Brain microvascular endothelial cell (primary cell): Measurements from ENCODE around the gene INPP5J.

Experiments
- DNase-seq: peaks from one replicate; pipeline ENCODE4 v3.0.0-alpha.2; 2020
- H3K27ac ChIP-seq: fragments of 250-450 bp; sonication (Bioruptor Pico); 2 replicates; pipeline ENCODE4 v1.5.1; 2020; ENCODE audit warnings: mild to moderate bottlenecking, moderate library complexity
- H3K27me3 ChIP-seq: fragments of 250-450 bp; sonication (Bioruptor Pico); replicated peaks from 2 replicates; pipeline ENCODE4 v1.5.1; 2020; ENCODE audit warnings: mild to moderate bottlenecking
- H3K36me3 ChIP-seq: fragments of 250-450 bp; sonication (Bioruptor Pico); replicated peaks from 2 replicates; pipeline ENCODE4 v1.5.1; 2020; ENCODE audit warnings: mild to moderate bottlenecking
- H3K4me3 ChIP-seq: 2 replicates; pipeline ENCODE4 v1.5.1; 2011; ENCODE audit warnings: low read depth, mild to moderate bottlenecking, control low read depth, low read length, moderate library complexity
- CTCF ChIP-seq: IDR thresholded peaks from 2 replicates; pipeline ENCODE4 v1.5.1; 2011; ENCODE audit warnings: low read depth, mild to moderate bottlenecking, moderate library complexity, low read length, control low read depth, inconsistent platforms; ENCODE audit errors: missing control alignments
- in situ Hi-C: cut with HindIII; loops from 2 replicates; pipeline ENCODE4 v1.10.0; 2017; ENCODE audit warnings: low sequenced_read_pairs, low pct_ligation_motif_present

INPP5J gene

DNA sequence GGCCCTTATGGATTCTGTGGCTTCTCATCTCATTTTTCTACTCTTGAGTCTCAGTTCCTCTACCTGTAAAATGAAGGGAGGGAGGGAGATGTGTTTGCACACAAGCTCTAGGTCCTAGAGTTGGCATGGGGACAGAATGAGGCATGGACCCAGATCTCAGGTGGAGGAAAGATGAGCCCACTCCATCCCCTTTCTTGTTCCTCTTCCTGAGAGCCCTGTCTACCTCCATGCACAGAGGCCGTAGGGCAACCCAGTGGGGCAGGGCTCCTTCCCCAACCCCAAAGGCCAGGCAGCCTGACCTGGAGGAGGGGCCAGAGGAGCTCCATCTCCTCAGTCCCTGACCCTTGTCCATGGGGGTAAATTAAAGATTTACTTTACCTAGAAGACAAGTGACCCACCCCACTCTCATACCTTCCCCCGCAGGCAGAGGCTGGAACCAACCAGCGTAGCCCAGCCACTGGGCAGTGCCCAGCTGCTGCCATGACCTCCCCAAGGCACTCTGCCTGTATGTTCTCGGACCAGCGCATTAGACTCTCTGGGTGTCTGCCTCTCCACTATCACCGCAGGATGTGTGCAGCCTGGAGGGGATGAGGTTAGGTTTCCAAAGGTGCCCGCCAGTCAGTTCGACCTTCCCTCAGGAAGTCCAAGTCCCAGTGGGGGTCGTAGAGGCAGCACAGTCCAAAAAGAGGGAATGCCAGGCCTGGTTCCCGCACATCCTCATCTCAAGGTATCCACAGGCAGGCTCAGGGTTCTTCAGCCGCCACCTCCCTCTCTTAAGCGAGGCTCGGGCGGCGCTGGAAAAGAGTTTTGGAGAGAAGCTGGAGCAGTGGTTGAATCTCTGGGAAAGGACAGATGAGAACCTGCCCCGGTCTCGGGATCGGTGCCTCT lies 38.6 kb upstream of the INPP5J start:
- TF ChIP-seq CTCF, result no peak
- no peak for DNase-seq
- Histone ChIP-seq H3K36me3 (peaks cover 38% of the 10 kb centered on the region), H3K27ac (peak overlapping the region; percentile 72), H3K4me3 (peak overlapping the region; percentile 97), H3K27me3 (no peaks in the 10 kb centered on the region)
- in situ Hi-C loops, result no loop called here

- peak; percentile 77 for TF ChIP-seq CTCF
Observed at GRCh38 chr22:31084811-31085492, 37.8 kb upstream of the INPP5J start.

DNA sequence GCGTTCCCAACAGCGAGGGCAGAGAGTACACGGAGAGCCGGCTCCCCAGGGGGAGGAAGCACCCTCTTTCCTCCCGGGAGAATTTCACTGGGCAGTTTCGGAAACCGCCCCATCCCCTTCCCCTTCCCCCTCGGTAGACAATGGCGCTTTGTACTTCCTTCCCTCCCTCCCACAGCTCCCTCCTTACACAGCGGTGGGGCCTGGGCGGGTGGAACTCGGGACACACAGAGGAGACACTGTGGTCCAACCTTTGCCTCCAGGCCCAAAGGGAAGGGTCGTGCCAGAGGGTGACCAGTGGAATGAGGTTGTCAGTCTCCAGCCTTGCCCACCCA lies 37.3 kb upstream of the INPP5J start:
- in situ Hi-C loops, result no loop called here
- no peak for DNase-seq
- Histone ChIP-seq H3K4me3 (peak overlapping the region; percentile 64), H3K27me3 (no peaks in the 10 kb centered on the region), H3K36me3 (peaks cover 48% of the 10 kb centered on the region), H3K27ac (peak overlapping the region; percentile 72)
- TF ChIP-seq CTCF, result no peak

More at GRCh38 chr22:31084811-31085492, 37.8 kb upstream of the INPP5J start:
- in situ Hi-C loops, result no loop called here
- Histone ChIP-seq H3K4me3 (peak overlapping the region; percentile 97), H3K36me3 (peaks cover 45% of the 10 kb centered on the region), H3K27ac (peak overlapping the region; percentile 72), H3K27me3 (no peaks in the 10 kb centered on the region)
- peak; percentile 66 for DNase-seq

DNA sequence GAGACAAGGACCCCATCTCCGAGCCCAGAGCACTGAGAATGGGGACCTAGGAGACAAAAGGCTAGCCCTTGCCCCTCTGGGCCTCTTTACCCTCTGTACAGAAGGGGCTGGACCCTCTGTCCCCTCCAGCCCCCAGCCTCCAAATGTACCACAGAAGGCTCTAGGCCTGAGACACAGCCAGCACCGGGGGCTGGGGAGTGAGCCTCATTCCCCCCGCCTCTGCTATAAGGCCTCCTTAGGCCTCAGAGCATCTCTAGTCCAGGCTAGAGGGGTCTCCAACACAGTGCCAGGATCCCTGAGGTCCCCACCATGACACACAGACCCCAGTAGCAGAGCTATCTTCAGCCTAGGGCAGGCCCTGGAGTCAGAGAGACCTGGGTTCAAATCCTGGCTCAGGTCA lies 36.8 kb upstream of the INPP5J start:
- no peaks in the 10 kb centered on the region for H3K27me3 ChIP-seq
- TF ChIP-seq CTCF, result no peak
- peak overlapping the region; percentile 64 for H3K4me3 ChIP-seq
- in situ Hi-C loops, result no loop called here
- H3K27ac ChIP-seq, result no peak overlapping the region
- peaks cover 51% of the 10 kb centered on the region for H3K36me3 ChIP-seq
- DNase-seq, result no peak

DNA sequence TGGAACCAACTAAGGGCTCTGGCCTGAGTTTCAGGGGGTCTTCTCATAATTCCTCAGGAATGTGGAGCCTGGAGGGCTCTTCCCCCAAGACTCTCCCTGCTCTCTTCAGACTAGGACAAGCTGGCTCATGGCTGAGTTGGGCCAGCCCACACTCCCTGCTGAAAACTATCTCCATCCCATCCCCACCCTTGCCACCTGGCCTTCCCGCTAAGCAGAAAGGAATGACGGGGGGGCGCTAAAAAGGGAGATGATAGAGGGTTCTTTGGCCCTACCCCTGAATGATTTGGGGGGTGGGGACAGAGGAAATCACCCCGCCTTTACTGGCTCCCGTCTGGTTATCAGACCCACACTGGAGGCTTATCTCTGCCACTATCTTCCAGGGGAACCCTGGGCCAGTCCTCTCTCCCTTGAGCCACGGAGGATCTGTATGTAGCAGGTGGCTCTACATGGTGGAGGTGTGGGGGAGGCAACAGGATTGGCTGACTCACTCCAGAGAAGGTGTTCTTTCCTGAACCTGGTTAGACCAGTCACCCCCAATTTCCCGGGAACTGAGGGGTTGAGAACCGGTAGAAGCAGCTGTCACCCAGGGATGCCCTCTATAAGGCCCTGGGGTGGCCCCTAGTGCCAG lies 35.9 kb upstream of the INPP5J start:
- Histone ChIP-seq H3K27ac (no peak overlapping the region), H3K27me3 (no peaks in the 10 kb centered on the region), H3K4me3 (no peak overlapping the region), H3K36me3 (peaks cover 60% of the 10 kb centered on the region)
- no peak for TF ChIP-seq CTCF
- in situ Hi-C loops, result no loop called here
- DNase-seq, result no peak
